Measurements from ENCODE around the gene TOX2. TPM values are rescaled to one million over a fixed set of nuclear protein-coding genes. Genes with fewer than 3 reads are reported as not detected.

Gene TOX2
- total RNA-seq, 6 experiments from 2014 or later = 1.5 to 5.0 (median 2.2) TPM

DNA sequence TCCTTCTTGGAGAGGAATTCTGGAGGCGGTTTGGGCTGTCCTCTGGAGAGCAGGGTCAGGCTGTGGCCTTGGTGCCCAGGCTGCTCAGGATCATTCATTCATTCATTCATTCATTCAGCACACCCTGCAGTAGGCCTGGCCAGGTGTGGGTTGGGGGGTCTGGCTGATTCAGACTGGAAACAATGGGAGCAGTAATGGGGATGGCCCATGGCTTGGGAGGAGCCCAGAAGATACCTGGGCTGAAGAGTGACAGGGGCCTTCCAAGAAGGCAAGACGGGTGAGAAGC, 31.5 kb downstream of the TOX2 start:
- no peak overlapping the region for H3K4me3 ChIP-seq

GRCh38 chr20:43946659-43947315, 32.1 kb downstream of the TOX2 start:
- no peak for TF ChIP-seq POLR2A (IDR thresholded peaks at IDR 0.05)
- TF ChIP-seq CTCF (IDR thresholded peaks at IDR 0.05) = no peak
- no peaks in the 10 kb centered on the region for H3K36me3 ChIP-seq
- H3K4me1 ChIP-seq = peaks cover 0 to 5% (median 0%) of the 10 kb centered on the region in 4 donors
- no CpG with 5 or more reads among the region's 9 CpGs for WGBS (ENCODE audit: insufficient coverage, low coverage, low lambda C conversion rate, missing lambda C conversion rate)
- ATAC-seq = no peak
- no peaks in the 10 kb centered on the region for H3K27me3 ChIP-seq
- no peaks in the 10 kb centered on the region for H3K9me3 ChIP-seq
- intact Hi-C loops (cut with DNase I) = no loop called here
- H3K4me3 ChIP-seq = no peak overlapping the region
- DNase-seq = no peak
- H3K27ac ChIP-seq = no peak overlapping the region

More for the DNA sequence above, 31.5 kb downstream of the TOX2 start:
- ATAC-seq (no peak), DNase-seq (no peak)
- intact Hi-C loops (cut with DNase I) = no loop called here
- no peak for TF ChIP-seq POLR2A (IDR thresholded peaks at IDR 0.05)
- TF ChIP-seq CTCF (IDR thresholded peaks at IDR 0.05) = no peak
- no peaks in the 10 kb centered on the region for H3K27me3 ChIP-seq
- no peak overlapping the region for H3K27ac ChIP-seq
- 100% methylated on average over 1 of the region's 2 CpGs for WGBS (ENCODE audit: insufficient coverage, low coverage, low lambda C conversion rate, missing lambda C conversion rate)
- peaks cover 0 to 5% (median 0%) of the 10 kb centered on the region in 4 donors for H3K4me1 ChIP-seq
- no peaks in the 10 kb centered on the region for H3K36me3 ChIP-seq
- H3K9me3 ChIP-seq = no peaks in the 10 kb centered on the region

- no peaks in the 10 kb centered on the region for H3K9me3 ChIP-seq
- DNase-seq (no peak), ATAC-seq (no peak)
- peaks cover 0 to 3% (median 0%) of the 10 kb centered on the region in 4 donors for H3K4me1 ChIP-seq
- no peak overlapping the region for H3K27ac ChIP-seq
- H3K4me3 ChIP-seq = no peak overlapping the region
- intact Hi-C loops (cut with DNase I) = no loop called here
- no peaks in the 10 kb centered on the region for H3K27me3 ChIP-seq
- no peaks in the 10 kb centered on the region for H3K36me3 ChIP-seq
- TF ChIP-seq CTCF (IDR thresholded peaks at IDR 0.05) (no peak), POLR2A (IDR thresholded peaks at IDR 0.05) (no peak)
- WGBS (ENCODE audit: insufficient coverage, low coverage, low lambda C conversion rate, missing lambda C conversion rate) = 89% methylated on average over 2 of the region's 6 CpGs
Measured at GRCh38 chr20:43947316-43947710, 32.7 kb downstream of the TOX2 start.

DNA sequence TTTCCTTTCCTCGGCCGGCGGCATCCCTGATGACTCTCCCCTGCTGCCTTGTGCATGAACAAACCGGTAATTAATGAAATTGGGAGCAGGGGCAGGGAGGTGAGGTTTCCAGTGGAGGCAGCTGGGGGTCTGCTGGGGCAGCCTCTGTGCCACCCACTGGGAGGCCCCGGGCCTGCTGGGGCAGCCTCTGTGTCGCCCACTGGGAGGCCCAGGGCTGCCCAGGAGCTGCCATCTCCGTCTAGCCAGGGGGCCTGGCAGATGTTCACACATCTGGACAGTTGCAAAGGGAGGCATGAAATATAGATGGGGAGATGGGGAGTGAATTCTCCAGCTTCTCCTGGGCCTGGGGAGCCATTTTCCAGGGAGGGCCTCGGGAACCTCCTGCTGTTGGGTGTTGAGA, 33.8 kb downstream of the TOX2 start:
- 95% methylated on average over 4 of the region's 8 CpGs for WGBS (ENCODE audit: insufficient coverage, low coverage, low lambda C conversion rate, missing lambda C conversion rate)
- no peak overlapping the region for H3K4me3 ChIP-seq
- H3K27me3 ChIP-seq = no peaks in the 10 kb centered on the region
- H3K9me3 ChIP-seq = no peaks in the 10 kb centered on the region
- DNase-seq (no peak), ATAC-seq (no peak)
- H3K4me1 ChIP-seq = no peaks in the 10 kb centered on the region
- intact Hi-C loops (cut with DNase I) = no loop called here
- TF ChIP-seq POLR2A (IDR thresholded peaks at IDR 0.05) = no peak
- no peak for TF ChIP-seq CTCF (IDR thresholded peaks at IDR 0.05)
- H3K27ac ChIP-seq = no peak overlapping the region
- H3K36me3 ChIP-seq = no peaks in the 10 kb centered on the region

DNA sequence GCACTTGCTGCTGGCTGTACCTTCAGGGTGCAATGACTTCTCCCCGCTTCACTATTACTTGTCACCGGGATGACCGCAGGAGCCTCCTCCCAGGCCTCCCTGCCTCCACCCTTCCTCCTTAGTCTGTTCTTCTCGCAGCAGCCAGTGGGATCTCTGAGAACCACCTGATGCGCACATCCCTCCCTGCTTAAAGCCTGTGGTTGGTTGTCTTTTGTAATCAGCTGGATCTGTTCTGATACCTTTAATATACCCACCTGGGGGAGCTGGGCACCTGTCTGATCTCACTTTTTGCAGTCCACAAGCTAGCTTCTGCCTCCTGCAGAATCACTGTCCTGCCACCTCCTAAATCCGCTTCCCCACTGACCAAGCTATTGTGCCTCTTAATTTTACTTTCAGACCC, 34.6 kb downstream of the TOX2 start:
- WGBS (ENCODE audit: insufficient coverage, low coverage, low lambda C conversion rate, missing lambda C conversion rate) = 85% methylated on average over 6 of the region's 6 CpGs
- no peaks in the 10 kb centered on the region for H3K4me1 ChIP-seq
- TF ChIP-seq CTCF (IDR thresholded peaks at IDR 0.05) (no peak), POLR2A (IDR thresholded peaks at IDR 0.05) (no peak)
- no peaks in the 10 kb centered on the region for H3K36me3 ChIP-seq
- ATAC-seq (no peak), DNase-seq (no peak)
- intact Hi-C loops (cut with DNase I) = no loop called here
- H3K9me3 ChIP-seq = no peaks in the 10 kb centered on the region
- H3K27me3 ChIP-seq = no peaks in the 10 kb centered on the region
- no peak overlapping the region for H3K4me3 ChIP-seq
- no peak overlapping the region for H3K27ac ChIP-seq
